Fibroblast of mammary gland (primary cell): ENCODE data around the gene UTP11.

Experiments
- DNase-seq: peaks from one replicate; pipeline ENCODE4 v3.0.0-alpha.2; 2010; ENCODE audit warnings: low read depth
- H3K4me3 ChIP-seq: 2 replicates; pipeline ENCODE4 v1.5.1; 2011; ENCODE audit warnings: low read depth, mild to moderate bottlenecking, low read length, moderate library complexity; ENCODE audit not compliant: control insufficient read depth
- CTCF ChIP-seq: conservative IDR thresholded peaks from 2 replicates; pipeline ENCODE4 v1.5.1; 2011; ENCODE audit warnings: low read depth, low read length, inconsistent platforms; ENCODE audit not compliant: control insufficient read depth, insufficient read depth

The UTP11 gene

GRCh38 chr1:38074302-38074677, 61.8 kb downstream of the UTP11 start:
- no peak for TF ChIP-seq CTCF
- DNase-seq: no peak
- H3K4me3 ChIP-seq: no peak overlapping the region
